NOMO-1 (cell line): ENCODE measurements around the gene LCN10.
"Not testable (repeated sequence)": the region's sequence is repeated elsewhere in the genome, so short reads cannot be mapped to it uniquely, and the experiment has no call there.

Source experiments
- DNase-seq, 2 experiments: peaks; one replicate each; lab custom pipeline; 2025; ENCODE audit not compliant: unreplicated experiment in 2 of 2; lab: John Stamatoyannopoulos, UW

Gene LCN10

GRCh38 chr9:136704741-136705140 is 38.0 kb downstream of the LCN10 start:
- DNase-seq = not testable (repeated sequence)

- peak; percentile 88 to 89 for DNase-seq
Measured at GRCh38 chr9:136703276-136703860, 39.4 kb downstream of the LCN10 start.

- no peak for DNase-seq
Measured at GRCh38 chr9:136701668-136702053, 41.1 kb downstream of the LCN10 start.

GRCh38 chr9:136700959-136701667 is 41.6 kb downstream of the LCN10 start:
- peak in 1 of 2 experiments; percentile 41 for DNase-seq

GRCh38 chr9:136700304-136700703 is 42.4 kb downstream of the LCN10 start:
- DNase-seq = no peak

GRCh38 chr9:136698635-136699246 is 44.0 kb downstream of the LCN10 start:
- no peak for DNase-seq

- DNase-seq = peak; percentile 74 to 95
Measured at GRCh38 chr9:136697821-136698526, 44.8 kb downstream of the LCN10 start.

GRCh38 chr9:136697146-136697820 is 45.5 kb downstream of the LCN10 start:
- DNase-seq = peak in 1 of 2 experiments; percentile 47

GRCh38 chr9:136696502-136696901 is 46.2 kb downstream of the LCN10 start:
- DNase-seq = no peak

- DNase-seq = no peak
Measured at GRCh38 chr9:136695955-136696354, 46.8 kb downstream of the LCN10 start.

GRCh38 chr9:136695435-136695895 is 47.3 kb downstream of the LCN10 start:
- no peak for DNase-seq

GRCh38 chr9:136694872-136695247 is 47.9 kb downstream of the LCN10 start:
- DNase-seq = no peak

GRCh38 chr9:136694163-136694871 is 48.4 kb downstream of the LCN10 start:
- peak; percentile 51 to 68 for DNase-seq

- DNase-seq = no peak
Measured at GRCh38 chr9:136693490-136694162, 49.1 kb downstream of the LCN10 start.

- no peak for DNase-seq
Measured at GRCh38 chr9:136693135-136693489, 49.6 kb downstream of the LCN10 start.

GRCh38 chr9:136692185-136693134 is 50.3 kb downstream of the LCN10 start:
- DNase-seq = no peak

GRCh38 chr9:136691316-136692184 is 51.2 kb downstream of the LCN10 start:
- DNase-seq = no peak

GRCh38 chr9:136690806-136691261 is 51.9 kb downstream of the LCN10 start:
- DNase-seq = no peak
